Lower lobe of right lung (tissue), 2 donors: ENCODE data around the gene PHIP. TPM values are rescaled to one million over a fixed set of nuclear protein-coding genes. Genes with fewer than 3 reads are reported as not detected.
"Not testable (repeated sequence)": the region's sequence is repeated elsewhere in the genome, so short reads cannot be mapped to it uniquely, and the experiment has no call there.

ENCODE experiments used
- ATAC-seq, 2 donors: fragments of 200-7000 bp; cut with Tn5 transposase; one replicate each; pipeline ENCODE4 v1.9.1; 2020 to 2022; ENCODE audit warnings: mild to moderate bottlenecking in 2 of 2, moderate library complexity in 2 of 2
- DNase-seq: peaks from one replicate; pipeline ENCODE4 v3.0.0-alpha.2; 2020
- H3K27ac ChIP-seq: fragments of 200-600 bp; one replicate; pipeline ENCODE4 v1.8.0; 2022
- H3K27me3 ChIP-seq: fragments of 200-600 bp; one replicate; pipeline ENCODE4 v1.8.0; 2022; ENCODE audit warnings: low read depth
- H3K36me3 ChIP-seq: fragments of 200-600 bp; one replicate; pipeline ENCODE4 v1.8.0; 2022; ENCODE audit warnings: mild to moderate bottlenecking
- H3K4me1 ChIP-seq: fragments of 200-600 bp; one replicate; pipeline ENCODE4 v1.8.0; 2022
- H3K4me3 ChIP-seq: fragments of 200-600 bp; one replicate; pipeline ENCODE4 v1.8.0; 2022; ENCODE audit warnings: mild to moderate bottlenecking
- H3K9me3 ChIP-seq: fragments of 200-600 bp; one replicate; pipeline ENCODE4 v1.8.0; 2022
- CTCF ChIP-seq: fragments of 200-600 bp; IDR thresholded peaks from one replicate; pipeline ENCODE4 v1.8.0; 2022; ENCODE audit warnings: antibody characterized with exemption, mild to moderate bottlenecking
- intact Hi-C: fragments of 100-400 bp; cut with DNase I; formaldehyde crosslinking; loops from one replicate; pipeline ENCODE4 v1.11.0; 2022
- total RNA-seq: library from RNA; stranded (reverse); fragmentation: NEBNext Ultra II Directional; extraction: Animal tissue kit (Norgen Biotek cat#: 25700); gene quantifications from one replicate; pipeline ENCODE4 v1.2.1, GENCODE V29; 2021
- donor health status: DM: no; HTN: yes; CAD: no; lungs with severe emphysema.

PHIP gene
- total RNA-seq, 1 donor from 2014 or later, result 35.6 TPM

DNA sequence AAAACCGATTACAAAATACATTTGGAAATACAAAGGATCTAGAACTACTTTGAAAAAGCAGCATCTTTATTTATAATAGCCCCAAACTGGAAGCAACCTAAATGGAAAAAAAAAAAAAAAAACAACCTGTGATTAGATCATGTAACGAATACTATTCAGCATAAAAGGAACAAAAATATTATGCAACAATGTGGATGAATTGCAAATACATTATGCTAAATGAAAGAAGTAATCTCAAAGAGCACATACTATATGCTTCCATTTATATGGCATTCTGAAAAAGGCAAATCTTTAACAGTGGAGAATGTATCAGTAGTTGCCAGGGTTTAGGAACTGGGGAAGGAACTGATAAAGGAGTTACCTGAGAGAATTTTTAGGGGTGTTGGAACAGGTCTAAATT, 181.8 kb downstream of the PHIP start:
- ATAC-seq (no peak), DNase-seq (no peak)
- Histone ChIP-seq H3K9me3 (no peaks in the 10 kb centered on the region), H3K27me3 (no peaks in the 10 kb centered on the region), H3K27ac (no peak overlapping the region), H3K4me1 (no peaks in the 10 kb centered on the region), H3K36me3 (no peaks in the 10 kb centered on the region), H3K4me3 (no peak overlapping the region)
- no peak for TF ChIP-seq CTCF
- intact Hi-C loops, result no loop called here

DNA sequence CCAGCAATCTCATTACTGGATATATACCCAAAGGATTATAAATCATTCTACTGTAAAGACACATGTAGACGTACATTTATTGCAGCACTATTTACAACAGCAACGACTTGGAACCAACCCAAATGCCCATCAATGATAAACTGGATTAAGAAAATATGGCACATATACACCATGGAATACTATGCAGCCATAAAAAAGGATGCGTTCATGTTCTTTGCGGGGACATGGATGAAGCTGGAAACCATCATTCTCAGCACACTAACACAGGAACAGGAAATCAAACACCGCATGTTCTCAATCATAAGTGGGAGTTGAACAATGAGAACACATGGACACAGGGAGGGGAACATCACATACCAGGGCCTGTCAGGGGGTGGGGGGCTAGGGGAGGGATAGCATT, 188.2 kb downstream of the PHIP start:
- ATAC-seq, H3K4me1 ChIP-seq, intact Hi-C loops, H3K9me3 ChIP-seq, H3K36me3 ChIP-seq, DNase-seq, H3K27me3 ChIP-seq, H3K4me3 ChIP-seq, H3K27ac ChIP-seq: not testable (repeated sequence)

Other genes starting within 250 kb of the PHIP start
- 6.2 TPM for gene IRAK1BP1, start 210.7 kb downstream of the PHIP start, total RNA-seq
- 98.7 TPM for gene HMGN3, start 156.4 kb upstream of the PHIP start, total RNA-seq